ENCODE data around the gene DGCR8. TPM values are rescaled to one million over a fixed set of nuclear protein-coding genes. Genes with fewer than 3 reads are reported as not detected.
A peak's percentile ranks its signal among the peaks of the same experiment; 100 is the strongest.

The DGCR8 gene
- total and polyA plus RNA-seq, 2 of the 4 experiments (the other 2 are of a cell fraction): 16.7 to 25.3 TPM

DNA sequence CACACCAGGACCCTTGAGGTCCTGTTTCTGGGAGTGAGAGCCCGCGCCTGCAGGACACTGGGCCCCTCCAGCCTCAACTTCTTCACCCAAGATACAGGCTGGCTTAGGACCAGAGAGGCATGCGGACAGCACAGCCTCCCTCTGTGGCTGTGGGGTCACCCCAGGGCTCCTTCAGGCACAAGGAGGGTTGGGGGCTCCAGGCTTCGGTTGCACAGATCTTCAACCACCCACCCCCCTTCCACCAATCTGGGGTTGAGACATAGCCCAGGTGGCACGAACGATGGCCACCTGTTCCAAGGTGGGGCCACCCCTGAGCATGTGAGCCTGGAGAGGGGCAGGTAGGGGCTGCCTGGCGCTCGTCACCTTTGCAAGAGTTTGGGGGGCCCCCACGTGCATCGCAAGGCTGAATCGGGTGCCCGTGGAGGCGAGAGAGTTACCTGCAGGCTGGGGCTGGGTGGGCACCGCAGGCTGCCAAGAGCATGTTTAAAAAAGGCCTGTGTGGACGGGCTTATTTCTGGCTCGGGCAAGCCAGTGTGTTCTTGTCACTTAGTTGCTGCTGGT lies 52.7 kb downstream of the DGCR8 start:
- H2AFZ ChIP-seq (replicated peaks; ENCODE audit: low read length, poor library complexity): peak overlapping the region; percentile 89
- H3K4ac ChIP-seq (ENCODE audit: low read depth, low read length): peak overlapping the region; percentile 47
- dilution Hi-C loops (cut with HindIII; ENCODE audit: low sequenced_read_pairs, unreplicated experiment): no loop called here

More for the DNA sequence above, 52.7 kb downstream of the DGCR8 start:
- peaks cover 9% of the 10 kb centered on the region for H3K9me1 ChIP-seq (ENCODE audit: insufficient read depth, low read length)
- no peak overlapping the region for H2BK15ac ChIP-seq (ENCODE audit: low read depth, low read length)
- peak overlapping the region; percentile 77 for H3K23ac ChIP-seq (ENCODE audit: low read depth, low read length)
- peak overlapping the region; percentile 72 for H3K9ac ChIP-seq (ENCODE audit: low read depth, low read length)
- no peak for DNase-seq
- peaks cover 58% of the 10 kb centered on the region for H4K20me1 ChIP-seq (ENCODE audit: insufficient read depth, low read length)
- H3K4me3 ChIP-seq (ENCODE audit: insufficient read depth, low read depth, low read length): peak overlapping the region; percentile 72
- CTCF ChIA-PET: no interaction called here
- H2AK5ac ChIP-seq (ENCODE audit: low read depth, low read length): peak overlapping the region; percentile 35
- peaks cover 5% of the 10 kb centered on the region for H3K36me3 ChIP-seq (ENCODE audit: control insufficient read depth, insufficient read depth, low read length)
- peak overlapping the region; percentile 91 for H3K4me2 ChIP-seq (ENCODE audit: low read depth, low read length)
- ATAC-seq (ENCODE audit: low read depth): no peak
- 81% methylated on average over 5 of the region's 16 CpGs; no CpG with 5 or more reads in 1 of the 2 experiments for WGBS, 2 experiments (ENCODE audit: extremely low coverage in 2 of 2, insufficient read length in 1 of 2)
- no peaks in the 10 kb centered on the region for H3K9me3 ChIP-seq (ENCODE audit: control insufficient read depth, insufficient read depth, low read length)
- H4K8ac ChIP-seq (ENCODE audit: low read depth in 2 of 2, low read length in 2 of 2): peak overlapping the region; percentile 71 to 73; a peak in 3 of 4 replicates
- intact Hi-C loops (cut with micrococcal nuclease) (no loop called here), in situ Hi-C loops (cut with MboI; ENCODE audit: low sequenced_read_pairs) (no loop called here)
- POLR2A ChIA-PET (ENCODE audit: unreplicated experiment): no interaction called here
- no peak overlapping the region for H2BK120ac ChIP-seq (ENCODE audit: low read depth, low read length)
- no TSS peak for BruUV-seq (replicated peaks)
- peak overlapping the region; percentile 43 for H2BK5ac ChIP-seq (ENCODE audit: low read depth, low read length, poor library complexity, severe bottlenecking)
- H3K79me1 ChIP-seq (ENCODE audit: low read depth in 1 of 2, low read length in 2 of 2): peaks cover 11 to 56% of the 10 kb centered on the region in 2 experiments
- H2AK9ac ChIP-seq (replicated peaks; ENCODE audit: low read depth, low read length, poor library complexity): peak overlapping the region; percentile 78
- peak overlapping the region; percentile 65 for H4K91ac ChIP-seq (ENCODE audit: insufficient read depth, low read depth, low read length)
- H3K4me1 ChIP-seq (ENCODE audit: control insufficient read depth, insufficient read depth, low read length): peaks cover 12% of the 10 kb centered on the region
- no peaks in the 10 kb centered on the region for H3K27me3 ChIP-seq (ENCODE audit: control insufficient read depth, insufficient read depth, low read length)
- H3K56ac ChIP-seq (ENCODE audit: extremely low read depth, insufficient read depth, low read length): no peak overlapping the region
- no peak overlapping the region for H2BK20ac ChIP-seq (ENCODE audit: low read depth, low read length)
- H4K5ac ChIP-seq (ENCODE audit: low read depth, low read length): no peak overlapping the region
- no peak for TF ChIP-seq NFE2L2 (IDR thresholded peaks at IDR 0.05; ENCODE audit: low read depth, low read length)
- TF ChIP-seq FOS (IDR thresholded peaks at IDR 0.05; ENCODE audit: low read depth, low read length): no peak
- no peak for TF ChIP-seq RAD21 (IDR thresholded peaks at IDR 0.05; ENCODE audit: low read length)
- H3K18ac ChIP-seq (ENCODE audit: low read depth, low read length): no peak overlapping the region
- peak overlapping the region; percentile 22 for H3K14ac ChIP-seq (replicated peaks; ENCODE audit: low read depth, low read length)
- H3K27ac ChIP-seq (ENCODE audit: insufficient read depth, low read length): peak overlapping the region; percentile 41
